Endometrium (tissue), 2 donors: Measurements from ENCODE around the gene HBB.

ENCODE experiments used
- FAIRE-seq: peaks from 2 replicates; lab custom pipeline; 2012; peaks lifted over from hg19 to GRCh38; lab: Jason Lieb, UNC
- donor health status: control.
- donor health status: control.

The HBB gene

DNA sequence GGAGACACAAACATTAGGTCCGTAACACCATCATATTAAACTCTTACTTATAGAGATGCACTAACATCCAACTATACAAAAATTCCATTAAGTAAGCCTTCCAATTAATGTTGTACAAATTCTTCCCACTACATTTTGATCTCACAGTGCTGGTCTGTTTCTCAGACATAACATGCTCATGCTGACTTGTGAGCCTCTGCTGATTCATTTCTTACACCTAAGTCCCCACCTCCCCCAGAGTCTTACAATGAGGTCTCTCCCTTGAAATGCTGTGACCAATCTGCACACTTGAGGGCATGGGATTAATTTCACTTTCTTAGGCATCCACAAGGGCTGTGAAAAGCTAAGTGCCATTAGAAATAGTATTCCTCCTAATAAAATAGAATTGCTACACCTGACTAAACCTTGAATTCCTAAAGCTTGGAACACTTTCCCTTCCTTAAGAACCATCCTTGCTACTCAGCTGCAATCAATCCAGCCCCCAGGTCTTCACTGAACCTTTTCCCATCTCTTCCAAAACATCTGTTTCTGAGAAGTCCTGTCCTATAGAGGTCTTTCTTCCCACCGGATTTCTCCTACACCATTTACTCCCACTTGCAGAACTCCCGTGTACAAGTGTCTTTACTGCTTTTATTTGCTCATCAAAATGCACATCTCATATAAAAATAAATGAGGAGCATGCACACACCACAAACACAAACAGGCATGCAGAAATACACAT is 20.8 kb upstream of the HBB start:
- no peak for FAIRE-seq

GRCh38 chr11:5246772-5247471 is 20.1 kb upstream of the HBB start:
- no peak for FAIRE-seq

DNA sequence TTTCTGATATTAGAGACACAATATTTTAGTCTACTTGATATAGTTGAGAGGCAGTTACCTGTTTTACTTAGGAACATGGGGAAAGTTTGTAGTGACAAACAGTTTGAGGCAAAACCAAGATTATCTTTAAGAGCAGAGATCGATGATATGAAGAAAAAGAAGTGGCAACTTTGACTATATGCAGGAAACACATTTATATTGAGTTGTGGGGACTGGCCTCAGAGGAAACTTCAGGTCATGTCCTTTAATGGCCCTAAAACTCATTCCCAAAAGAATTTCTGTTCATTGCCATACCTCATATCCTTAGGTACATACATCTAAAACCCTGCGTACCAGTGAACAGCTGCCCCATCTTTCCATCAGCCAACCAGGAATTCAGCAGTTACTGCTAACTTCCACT is 18.3 kb upstream of the HBB start:
- no peak for FAIRE-seq

DNA sequence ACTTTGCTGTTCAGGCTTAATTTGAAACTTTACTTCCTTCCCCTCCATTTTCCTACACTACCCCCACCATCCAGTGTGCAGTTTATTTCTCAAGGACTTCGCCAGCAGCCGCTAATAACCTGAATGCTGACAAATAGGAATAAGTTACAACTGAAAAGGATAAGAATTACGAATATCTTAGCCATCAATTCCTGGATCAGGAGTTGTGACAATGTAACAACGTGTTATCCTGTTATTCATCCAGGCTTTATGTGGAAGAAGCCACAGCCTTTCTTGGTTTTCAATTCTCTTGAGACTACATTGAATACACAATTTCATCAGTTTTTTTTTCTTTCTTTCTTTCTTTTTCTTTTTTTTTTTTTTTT is 16.9 kb upstream of the HBB start:
- FAIRE-seq = no peak

DNA sequence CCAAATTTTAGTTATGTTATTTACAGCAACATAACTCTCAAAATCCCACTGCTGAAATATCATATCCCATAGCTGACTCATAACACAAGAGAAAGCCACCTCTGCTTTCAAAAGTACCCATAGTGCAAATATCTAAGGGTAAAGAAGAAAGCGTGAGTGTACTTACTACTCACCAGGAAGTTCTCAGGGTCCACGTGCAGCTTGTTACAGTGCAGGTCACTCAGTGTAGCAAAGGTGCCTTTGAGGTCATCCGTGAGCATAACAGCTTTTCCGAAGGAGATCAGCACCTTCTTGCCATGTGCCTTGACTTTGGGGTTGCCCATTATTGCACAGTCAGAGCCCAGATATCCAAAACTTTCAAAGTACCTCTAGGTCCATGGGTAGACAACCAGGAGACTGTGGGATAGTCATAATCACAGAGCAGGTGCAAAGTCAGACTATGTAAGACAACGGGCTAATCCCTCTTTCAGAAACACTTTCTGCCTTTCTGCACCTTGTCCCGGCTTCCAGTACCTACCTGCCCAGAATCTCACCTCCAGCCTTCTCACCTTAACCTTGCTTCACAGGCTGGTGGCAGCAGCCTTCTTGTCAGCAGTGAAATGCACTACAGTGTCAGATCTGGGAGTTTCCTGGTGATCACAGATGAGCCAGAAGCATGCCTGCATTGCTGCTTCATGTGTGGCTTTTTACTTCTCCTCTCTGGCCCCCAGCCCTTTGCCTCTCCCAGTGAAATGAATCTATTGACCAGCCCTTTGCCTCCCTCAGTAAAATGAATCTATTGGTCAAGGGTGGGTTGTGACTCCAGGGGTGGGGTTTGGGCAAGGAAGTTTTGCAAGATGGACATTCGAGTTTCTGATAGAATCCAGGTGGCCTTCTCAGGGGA is 16.3 kb upstream of the HBB start:
- no peak for FAIRE-seq

- FAIRE-seq = no peak
Measured at GRCh38 chr11:5242208-5242607, 15.3 kb upstream of the HBB start.

DNA sequence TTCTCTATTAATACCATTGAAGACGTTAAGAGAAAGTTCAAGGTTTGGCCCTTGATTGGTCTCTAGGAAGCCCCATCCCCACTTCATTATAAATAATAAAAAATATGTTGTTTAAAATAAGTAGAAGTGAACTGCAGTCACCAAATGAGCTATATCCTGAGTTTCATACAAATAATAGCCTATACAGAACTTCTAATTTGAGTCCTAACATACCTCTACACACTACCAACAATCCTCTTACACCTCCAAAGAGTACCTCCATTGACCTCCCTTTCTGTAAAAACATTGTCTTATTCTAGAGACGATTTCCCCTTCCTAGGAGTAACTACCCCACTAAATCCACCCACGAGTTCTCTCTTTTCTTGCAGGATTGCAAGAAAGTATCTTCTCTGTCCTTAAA is 14.6 kb upstream of the HBB start:
- no peak for FAIRE-seq

- no peak for FAIRE-seq
Measured at GRCh38 chr11:5240458-5240857, 13.6 kb upstream of the HBB start.

- no peak for FAIRE-seq
Measured at GRCh38 chr11:5240056-5240455, 13.2 kb upstream of the HBB start.

- FAIRE-seq = no peak
Measured at GRCh38 chr11:5239046-5239445, 12.2 kb upstream of the HBB start.

DNA sequence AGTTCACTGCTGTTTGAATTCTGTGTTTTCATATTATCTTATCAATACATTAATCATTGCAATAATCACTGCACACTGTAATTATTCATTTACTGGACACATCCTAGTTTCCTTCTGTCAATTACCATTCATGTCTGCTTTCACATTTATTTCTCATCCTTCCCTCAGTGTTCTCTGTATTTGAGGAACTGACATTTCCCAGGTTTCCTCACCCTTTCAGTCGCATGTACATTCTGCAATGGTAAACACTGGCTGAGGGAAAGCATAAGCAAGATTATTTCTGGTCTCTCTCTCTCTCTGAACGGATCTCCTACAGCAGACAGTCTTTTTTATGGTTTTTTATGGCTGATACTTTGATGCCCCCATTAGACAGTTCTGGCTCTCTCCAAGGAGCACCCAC is 11.6 kb upstream of the HBB start:
- no peak for FAIRE-seq

DNA sequence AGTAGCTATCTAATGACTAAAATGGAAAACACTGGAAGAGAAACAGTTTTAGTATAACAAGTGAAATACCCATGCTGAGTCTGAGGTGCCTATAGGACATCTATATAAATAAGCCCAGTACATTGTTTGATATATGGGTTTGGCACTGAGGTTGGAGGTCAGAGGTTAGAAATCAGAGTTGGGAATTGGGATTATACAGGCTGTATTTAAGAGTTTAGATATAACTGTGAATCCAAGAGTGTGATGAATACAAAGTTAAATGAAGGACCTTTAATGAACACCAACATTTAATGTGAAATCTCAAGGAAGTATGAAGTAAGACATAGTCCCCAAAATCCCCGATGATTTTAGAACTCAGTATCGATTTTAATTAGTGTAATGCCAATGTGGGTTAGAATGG is 10.5 kb upstream of the HBB start:
- no peak for FAIRE-seq

- FAIRE-seq = no peak
Measured at GRCh38 chr11:5235364-5236095, 8.7 kb upstream of the HBB start.

DNA sequence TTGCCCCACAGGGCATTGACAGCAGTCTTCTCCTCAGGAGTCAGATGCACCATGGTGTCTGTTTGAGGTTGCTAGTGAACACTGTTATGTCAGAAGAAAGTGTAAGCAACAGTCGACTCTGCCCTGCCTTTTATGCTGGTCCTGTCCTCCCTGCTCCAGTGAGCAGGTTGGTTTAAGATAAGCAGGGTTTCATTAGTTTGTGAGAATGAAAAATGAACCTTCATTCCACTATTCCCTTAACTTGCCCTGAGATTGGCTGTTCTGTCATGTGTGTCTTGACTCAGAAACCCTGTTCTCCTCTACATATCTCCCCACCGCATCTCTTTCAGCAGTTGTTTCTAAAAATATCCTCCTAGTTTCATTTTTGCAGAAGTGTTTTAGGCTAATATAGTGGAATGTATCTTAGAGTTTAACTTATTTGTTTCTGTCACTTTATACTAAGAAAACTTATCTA is 7.5 kb upstream of the HBB start, which contains the start of gene HBD:
TSS of gene HBD (minus strand) at position 103 of the 454 bp plus-strand sequence. CDS start at position 53, 50 bp downstream.
- FAIRE-seq = no peak

- FAIRE-seq = no peak
Measured at GRCh38 chr11:5233307-5233706, 6.4 kb upstream of the HBB start.

GRCh38 chr11:5232821-5233220 is 6.0 kb upstream of the HBB start:
- FAIRE-seq = no peak

DNA sequence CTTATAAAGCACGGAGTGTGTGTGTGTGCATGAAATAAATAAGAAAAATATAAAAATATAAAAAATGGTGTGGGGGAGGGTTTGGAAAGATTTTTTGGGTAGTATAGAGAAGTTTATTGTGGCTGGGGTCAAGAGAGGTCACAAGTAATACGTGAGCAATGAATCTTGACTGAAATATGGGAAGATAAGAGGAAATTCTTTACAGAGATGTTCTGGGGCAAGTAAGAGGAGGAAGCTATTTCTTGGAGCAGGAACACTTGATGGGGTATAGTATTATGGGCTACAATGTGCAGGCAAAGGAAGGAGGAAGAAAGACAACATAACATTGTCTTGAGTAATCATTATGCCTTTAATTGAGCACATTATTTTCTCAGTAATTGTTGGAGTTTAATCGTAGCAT is 5.3 kb upstream of the HBB start:
- FAIRE-seq = no peak

DNA sequence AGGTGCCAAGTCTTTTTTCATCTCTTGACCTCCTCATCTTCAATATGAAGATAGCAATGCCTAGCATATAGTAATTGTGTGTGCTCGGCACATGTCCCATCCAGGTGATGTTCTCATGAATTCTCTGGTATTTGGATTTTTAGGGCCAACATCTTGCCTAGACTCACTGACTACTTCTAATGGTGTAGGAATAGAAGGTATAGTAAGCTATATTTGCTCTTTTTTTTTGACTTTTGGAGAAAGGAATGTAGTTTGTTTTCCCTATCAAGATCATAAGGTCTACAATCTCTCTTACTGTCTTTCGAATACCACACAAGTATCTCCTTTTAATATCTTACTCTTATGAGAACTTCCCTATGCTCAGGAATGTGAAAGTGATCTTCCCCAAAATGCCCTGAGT is 4.2 kb upstream of the HBB start:
- no peak for FAIRE-seq

GRCh38 chr11:5230266-5230665 is 3.4 kb upstream of the HBB start:
- no peak for FAIRE-seq

DNA sequence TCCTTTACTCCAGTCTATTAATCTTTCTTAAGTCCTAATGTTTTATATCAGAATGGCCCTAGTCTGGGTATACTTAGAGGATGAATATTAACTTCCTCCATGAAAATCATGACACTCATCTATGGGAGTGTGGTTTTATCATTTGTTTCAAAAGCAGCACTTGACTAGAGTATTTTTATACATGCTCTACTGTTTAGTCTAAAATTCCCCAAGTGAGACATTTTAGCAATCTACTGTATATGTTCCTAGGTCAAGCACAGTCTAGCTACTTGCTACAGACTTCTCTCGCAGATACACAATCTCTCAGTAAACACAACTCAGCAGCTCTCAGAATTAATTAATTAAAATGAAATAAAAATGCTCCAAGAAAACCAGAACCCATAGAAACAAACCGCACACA is 2.9 kb upstream of the HBB start:
- FAIRE-seq = no peak

DNA sequence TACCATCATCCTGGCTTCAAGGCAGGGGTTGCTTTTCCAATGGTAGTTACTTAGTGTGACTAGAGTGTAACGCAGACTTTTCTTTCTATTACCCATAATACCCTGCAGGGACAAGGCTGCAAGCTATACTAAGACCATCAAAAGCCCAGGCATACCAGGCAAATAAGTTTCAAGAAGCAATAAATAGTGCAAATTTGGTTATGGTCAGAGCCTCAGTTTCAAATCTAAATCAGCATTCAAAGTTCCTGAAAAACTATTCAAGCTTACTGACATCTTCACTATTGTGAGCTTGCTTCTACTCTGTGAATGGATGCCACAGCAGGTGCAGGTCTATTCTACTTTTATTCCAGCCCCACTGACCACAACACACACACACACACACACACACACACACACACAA is 2.5 kb upstream of the HBB start:
- FAIRE-seq = no peak

DNA sequence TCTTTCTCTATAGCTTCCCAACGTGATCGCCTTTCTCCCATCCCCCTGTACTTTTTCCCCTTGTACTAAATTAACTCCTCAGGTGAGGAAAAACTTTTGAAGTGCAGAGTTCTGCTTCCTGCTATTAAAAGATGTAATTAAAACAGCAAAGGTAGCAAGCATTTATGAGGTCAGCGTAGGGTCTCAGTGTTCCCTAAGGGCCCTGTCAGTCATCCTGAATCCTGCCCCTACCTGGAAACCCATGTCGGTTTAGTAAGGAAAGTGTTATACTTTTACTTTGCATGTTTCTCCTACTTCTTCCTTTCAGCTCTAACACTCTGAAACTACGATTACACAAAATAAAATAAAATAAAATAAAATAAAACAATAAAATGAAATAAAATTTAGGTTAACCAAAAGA is 1.3 kb upstream of the HBB start:
- no peak for FAIRE-seq
